GM11168 (cell line): ENCODE results near the gene LGALS3.

Source experiments
- in situ Hi-C: fragments of 300-500 bp; cut with MboI; formaldehyde crosslinking; loops from one replicate; pipeline ENCODE4 v1.12.0; 2022; ENCODE audit warnings: low sequenced_read_pairs; ENCODE audit not compliant: unreplicated experiment

Gene LGALS3

DNA sequence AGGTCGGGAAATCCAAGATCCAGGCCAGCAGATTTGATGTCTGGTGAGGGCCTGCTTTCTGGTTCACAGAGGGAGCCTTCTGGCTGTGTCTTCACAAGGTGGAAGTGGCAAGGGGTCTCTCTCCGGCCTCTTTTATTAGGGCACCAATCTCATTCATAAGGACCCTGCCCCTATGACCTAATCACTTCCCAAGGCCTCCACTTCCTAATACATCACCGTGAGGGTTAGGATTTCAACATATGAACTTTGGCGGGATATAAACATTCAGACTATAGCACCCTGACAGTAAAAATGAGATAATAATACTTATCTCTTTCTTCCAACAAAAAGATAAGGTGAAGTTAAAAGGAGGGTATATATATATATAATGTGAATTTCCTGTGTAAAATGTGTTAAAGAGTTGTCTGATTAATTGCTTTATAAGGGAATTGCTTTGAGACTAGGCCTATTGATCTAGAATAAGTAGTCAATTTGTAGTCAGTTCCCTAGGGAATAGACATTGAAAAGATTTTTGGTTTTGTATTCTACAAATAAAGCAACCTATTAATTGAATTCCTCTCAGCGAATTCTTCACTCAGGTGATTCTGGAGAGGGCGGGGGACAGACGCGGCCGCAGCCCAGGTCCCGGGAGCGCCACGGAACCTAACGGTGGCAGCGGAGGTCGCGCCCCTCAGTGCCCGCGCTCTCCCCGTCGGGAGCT lies 516 bp upstream of the LGALS3 start:
- in situ Hi-C loops, result no loop called here

DNA sequence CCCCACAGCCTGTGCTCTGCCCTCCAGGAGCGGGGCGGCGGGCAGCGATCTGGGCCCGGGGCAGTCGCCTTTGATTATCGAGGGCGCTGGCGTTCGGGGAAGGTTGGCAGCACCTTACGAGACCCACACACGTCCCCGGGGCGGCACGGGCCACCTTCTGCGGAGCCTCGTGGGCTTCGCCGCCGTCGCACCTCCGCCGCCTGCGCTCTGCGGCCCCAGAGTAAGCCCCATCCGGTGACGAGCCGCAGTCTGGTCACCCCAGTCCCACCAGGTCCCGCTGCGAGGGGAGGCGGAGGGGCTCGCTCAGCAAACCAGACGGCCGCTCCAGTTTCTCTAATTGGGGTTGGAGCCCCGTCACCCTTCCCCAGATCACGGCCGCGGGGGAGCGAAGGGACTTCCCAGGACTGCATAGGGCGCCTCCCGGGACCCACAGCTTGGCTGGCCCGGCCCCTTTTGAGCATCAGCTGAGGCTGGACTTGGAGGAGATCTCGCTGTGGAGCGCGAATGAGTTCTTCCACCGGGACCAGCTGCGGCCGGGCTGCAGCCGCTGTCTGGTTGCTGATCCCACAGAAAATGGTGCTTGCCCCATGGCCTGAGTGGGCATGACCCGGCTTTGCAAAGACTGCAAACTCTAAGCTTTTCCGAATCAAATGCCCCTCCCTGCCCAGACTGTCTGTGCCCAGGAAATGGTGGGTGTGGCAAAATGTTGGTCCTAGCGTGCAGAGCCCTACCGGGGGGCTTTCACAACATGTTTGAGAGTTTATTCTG lies 560 bp downstream of the LGALS3 start:
- in situ Hi-C loops, result no loop called here

DNA sequence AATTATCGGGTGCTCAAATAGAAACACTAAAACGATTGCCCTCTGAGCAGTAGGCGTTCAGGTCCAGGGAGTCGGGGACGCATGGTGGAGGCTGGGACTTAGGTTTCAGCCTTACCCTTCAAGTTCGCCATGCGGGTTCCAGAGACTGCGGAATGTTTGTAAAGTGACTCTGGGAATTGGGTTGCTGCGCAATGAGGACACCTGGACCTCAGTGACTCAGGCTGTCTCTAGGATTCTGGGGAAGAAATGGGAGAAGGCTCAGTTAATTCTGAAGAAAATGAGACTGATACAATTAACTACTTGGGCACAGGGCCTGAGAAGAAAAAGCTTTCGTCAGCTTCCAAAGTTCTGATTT lies 1.1 kb downstream of the LGALS3 start:
- in situ Hi-C loops, result no loop called here

DNA sequence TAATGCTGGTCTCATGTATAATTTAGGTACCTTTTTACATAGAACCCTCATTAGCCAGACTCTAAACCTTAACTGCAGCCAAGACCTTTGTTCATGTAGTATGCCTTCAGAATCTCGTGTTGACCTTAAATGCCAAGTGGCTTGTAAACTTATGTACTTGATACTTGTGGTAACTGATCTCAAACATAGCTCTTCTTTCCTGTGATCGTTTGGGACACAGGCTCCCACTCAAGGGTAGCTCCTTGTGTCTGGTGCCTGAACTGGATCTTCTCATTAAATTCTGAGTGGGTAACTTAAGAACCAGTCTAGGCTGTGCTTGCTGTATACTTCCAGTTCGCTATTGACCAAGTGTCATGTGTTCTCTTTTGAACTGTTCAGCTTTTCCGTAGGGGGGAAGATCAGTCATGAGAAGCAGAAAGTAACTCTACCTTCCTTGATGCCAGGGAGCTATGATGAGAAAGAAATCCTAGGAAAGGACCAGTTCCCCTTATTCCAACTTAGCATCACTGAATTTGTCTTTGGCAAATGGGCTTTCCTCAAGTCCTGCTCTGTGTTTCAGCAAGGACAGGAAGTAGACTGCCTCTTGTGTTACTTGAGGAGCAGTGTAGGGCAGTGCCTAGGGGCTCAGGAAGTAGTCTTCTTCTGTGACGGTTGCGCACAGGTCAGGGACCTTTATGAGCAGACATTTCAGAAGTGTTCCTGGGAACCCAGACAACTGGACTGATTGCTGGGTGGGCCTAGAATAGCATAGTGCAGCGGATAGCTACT lies 2.5 kb downstream of the LGALS3 start:
- in situ Hi-C loops, result no loop called here

DNA sequence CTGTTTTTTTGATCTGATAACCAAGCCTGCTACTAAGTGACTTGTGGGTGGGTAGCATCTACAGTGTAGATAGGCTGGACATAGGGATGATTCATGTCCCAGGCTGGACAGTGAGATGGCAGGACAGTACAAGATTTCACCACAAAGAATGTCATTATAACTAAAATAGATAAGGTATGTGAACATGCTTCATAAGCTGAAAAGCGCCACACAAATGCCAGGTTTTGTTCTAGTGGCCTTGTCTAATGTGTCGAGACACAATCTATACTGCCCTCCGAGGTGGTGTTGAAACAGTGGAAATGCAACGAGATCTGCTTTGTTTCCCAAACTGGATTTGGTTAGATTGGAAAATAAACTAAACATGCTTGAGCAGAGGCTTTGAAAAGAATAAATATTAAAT lies 4.4 kb downstream of the LGALS3 start:
- in situ Hi-C loops, result no loop called here

DNA sequence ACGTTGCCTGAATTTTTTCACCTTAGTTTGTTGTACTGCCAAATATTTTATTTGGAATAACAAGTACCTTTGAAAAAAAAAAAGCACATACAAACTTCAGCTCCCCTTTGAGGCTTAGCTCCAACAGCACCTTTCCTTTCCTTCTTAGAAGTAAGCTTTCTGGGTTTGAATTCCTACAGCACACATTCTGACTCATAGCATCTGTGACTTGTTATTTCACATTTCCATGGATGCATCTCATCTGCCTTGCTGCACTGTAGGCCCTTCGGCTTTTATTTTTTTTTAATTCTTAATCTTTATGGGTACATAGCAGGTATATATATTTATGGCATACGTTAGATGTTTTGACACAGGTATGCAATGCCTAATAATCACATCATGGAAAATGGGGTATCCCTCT lies 7.2 kb downstream of the LGALS3 start:
- in situ Hi-C loops, result no loop called here

DNA sequence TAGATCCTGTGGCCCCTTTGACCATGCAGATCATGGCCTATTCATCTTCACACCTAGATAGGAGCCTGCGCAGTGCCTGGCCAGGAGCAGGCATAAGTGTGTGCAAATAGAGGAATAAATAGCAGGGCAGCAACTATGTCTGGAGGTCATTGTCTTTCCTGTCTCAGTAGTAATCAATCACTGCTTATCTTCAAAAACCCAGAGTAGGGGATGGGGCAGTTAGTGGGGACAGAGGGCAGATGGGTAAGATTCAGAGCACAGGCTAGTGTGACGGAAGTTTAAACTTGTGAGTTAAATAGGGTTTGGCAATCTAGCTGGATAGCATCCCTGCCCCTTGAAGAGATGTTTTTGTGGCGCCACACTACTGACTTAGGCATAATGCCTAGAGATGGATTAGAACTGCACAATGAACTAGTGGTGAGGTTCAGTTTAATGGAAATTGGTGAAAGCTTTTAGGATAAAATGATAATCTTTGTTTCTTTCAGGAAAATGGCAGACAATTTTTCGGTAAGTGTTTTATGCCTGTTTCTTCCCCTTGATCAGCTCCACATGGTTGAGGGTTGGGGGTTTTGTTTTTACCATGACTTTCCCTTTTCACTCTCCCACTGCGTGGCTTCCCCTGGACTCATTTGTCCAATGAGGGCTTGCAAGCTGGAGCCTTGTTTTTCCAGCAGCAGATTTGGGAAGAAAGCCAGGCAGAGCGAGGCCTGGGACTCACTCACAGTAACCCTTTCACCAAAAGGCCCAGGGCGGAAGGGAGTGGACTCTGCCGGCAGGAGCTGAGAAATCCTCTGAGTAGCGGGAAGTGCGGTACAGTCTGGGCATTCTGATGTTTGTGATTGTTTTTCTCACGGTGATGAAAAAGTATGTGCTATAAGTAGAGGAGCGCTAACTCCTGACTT lies 8.1 kb downstream of the LGALS3 start:
- in situ Hi-C loops, result no loop called here

DNA sequence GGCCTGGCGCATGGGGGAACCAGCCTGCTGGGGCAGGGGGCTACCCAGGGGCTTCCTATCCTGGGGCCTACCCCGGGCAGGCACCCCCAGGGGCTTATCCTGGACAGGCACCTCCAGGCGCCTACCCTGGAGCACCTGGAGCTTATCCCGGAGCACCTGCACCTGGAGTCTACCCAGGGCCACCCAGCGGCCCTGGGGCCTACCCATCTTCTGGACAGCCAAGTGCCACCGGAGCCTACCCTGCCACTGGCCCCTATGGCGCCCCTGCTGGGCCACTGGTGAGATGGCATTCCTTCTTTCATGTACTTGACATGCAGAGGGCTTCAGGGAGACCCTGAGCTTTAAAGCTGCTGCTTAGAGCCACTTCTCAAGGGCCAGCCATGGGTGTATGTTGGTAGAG lies 9.0 kb downstream of the LGALS3 start:
- in situ Hi-C loops, result no loop called here

DNA sequence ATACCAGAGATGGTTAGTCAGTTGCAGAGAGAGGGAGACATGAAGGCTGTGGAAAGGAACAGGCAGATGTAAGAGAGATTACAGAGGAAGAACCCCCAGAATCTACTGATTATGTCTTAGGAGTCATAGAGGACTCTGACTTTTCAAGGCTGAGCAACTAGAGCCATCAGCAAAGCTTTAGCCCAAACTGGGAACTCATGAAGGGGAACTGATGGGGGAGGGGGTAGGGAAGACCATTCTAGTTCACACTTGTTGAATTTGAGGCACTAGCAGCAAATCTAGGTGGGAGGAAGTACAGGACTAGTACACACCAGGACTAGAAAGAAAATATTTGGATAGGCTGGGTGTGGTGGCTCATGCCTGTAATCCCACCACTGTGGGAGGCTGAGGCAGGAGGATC lies 10.1 kb downstream of the LGALS3 start:
- in situ Hi-C loops, result no loop called here

DNA sequence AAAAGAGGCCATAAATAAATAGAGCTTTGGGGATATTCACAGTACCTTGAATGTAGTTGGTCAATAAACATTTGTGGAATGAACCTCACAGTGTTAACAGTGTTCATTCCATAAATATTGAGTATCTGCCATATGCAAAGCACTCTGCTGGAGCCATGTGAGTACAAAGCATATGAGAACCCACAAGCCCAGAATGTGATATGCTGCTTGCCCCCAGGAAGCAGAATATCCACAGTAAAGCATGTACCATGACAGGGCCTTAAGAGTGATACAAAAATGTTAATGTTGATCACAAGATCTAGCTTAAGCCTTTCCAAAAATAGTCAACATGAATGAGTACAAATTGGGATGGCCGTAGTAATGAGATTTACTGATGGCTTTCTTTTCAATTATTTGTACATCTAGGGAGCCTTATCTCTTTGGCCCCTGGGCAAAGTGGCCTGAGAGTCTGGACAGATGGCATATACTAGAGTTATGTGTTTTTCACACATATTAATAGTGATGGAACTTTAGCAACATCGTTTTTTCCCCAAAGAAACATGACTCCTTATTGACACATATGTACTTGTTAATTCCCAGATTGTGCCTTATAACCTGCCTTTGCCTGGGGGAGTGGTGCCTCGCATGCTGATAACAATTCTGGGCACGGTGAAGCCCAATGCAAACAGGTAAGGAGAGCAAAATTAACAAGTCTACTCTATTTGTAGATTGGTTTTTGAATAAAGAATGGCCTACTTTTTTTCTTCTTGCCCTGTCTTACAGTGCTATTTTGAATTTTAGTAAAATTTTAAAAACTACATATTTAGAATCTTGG lies 10.9 kb downstream of the LGALS3 start:
- in situ Hi-C loops, result no loop called here

DNA sequence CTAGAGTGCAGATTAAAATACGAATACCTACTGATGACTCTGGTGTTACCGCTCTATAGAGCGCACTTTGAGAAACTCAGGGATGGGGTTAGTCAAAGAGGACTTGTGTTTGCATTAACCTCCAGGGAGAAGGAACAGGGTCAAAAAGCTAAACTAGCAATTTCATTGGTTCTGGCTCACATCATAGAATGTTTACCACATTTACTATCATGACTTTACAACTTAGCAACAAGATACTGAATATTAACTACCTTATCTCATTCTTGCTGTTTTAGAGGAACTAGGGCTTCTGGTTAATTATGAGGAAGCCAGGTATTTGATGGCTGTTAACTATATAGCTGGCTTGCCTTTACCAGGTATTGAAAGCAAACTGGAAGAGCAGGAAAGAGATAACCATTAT lies 12.8 kb downstream of the LGALS3 start:
- in situ Hi-C loops, result no loop called here

DNA sequence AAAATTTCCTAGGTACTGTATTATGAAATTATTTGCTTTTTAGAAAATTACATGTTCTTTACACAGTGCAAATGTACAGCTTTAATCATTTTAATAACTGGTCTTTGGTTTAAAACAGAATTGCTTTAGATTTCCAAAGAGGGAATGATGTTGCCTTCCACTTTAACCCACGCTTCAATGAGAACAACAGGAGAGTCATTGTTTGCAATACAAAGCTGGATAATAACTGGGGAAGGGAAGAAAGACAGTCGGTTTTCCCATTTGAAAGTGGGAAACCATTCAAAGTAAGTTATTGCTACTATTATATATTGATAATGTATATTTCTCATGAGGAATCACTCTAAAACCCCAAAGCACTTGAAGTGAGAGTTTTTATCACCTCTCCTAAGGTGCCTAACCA lies 13.4 kb downstream of the LGALS3 start:
- in situ Hi-C loops, result no loop called here

DNA sequence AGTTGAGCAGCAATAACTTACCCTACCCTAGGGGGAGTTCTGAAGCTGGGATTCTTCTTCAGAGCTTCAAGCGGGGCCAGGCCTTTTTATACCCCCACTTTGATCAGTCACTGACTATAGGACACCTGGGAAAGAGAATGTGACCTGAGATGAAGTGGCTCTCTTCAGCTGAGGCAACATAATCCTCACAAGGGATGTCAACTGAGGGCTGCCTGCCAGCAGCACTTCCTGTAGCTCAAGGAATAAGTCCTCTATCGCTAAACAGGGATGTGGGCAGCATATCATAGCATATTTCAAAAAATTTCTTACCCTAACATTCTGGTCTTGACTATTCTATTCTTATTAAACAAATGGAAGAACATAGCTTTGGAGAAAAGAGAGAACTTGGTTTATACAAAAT lies 17.4 kb downstream of the LGALS3 start:
- in situ Hi-C loops, result no loop called here

DNA sequence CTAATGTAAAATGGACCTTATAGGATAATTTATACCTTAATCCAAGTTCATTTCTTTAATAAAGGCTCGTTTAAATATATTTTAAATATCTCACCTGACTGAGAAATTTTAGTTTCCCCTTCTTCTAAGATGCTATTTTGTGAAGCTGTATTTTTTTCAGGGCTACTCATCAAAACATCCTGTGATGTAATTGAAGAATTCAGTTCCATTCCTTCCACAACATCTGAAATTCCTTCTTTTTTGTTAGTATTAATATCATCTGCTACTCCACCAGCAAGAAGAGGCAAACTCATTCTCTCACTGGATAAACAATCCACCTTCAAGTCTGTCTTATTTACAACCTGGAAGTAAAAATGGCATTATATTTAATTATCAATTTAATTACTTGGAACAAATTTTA lies 22.5 kb downstream of the LGALS3 start:
- in situ Hi-C loops, result no loop called here

DNA sequence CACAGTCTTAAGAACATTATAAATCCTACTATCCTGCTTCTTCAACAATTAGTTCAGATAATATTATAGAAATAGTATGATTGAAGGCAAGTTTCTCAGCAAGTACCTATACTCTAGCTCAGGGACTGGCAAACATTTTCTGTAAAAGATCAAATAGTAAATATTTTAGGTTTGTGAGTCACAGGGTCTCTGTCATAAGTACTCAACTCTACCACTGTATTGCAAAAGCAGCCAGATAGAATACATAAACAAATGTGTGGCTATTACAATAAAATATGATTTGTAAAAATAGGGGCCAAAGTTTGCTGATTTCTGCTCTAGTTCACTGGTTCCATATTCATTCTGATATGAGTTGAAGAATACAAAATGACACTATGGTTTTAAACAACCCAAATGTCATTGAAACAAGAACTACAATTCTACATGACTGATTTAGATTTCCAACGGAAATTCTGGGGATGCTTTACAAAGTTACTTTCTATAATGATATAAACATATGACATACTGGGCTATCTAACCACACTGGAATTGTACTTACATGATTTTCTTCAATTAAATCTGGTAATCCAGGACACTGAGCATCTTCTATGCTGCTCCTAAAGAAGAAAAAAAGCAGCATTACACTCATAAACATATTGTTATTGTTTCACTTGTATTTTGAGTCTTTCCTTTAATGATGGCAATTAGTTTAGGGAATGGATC lies 23.2 kb downstream of the LGALS3 start:
- in situ Hi-C loops, result no loop called here

DNA sequence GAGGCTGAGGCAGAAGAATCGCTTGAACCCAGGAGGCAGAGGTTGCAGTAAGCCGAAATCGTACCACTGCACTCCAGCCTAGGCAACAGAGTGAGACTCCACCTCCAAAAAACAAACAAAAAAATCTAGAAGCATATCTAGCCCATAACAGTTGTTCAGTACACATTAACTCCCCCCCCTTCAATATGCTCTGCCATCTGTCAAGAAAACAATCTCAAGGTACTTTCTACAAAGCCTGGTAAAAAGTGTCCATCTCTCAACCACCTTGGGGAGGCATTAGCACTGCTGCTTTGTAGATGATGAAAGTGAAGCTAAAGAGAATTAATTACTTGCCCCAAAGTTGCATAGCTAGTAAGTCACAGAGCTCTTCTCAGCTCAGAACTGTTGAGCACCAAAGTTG lies 24.9 kb downstream of the LGALS3 start:
- in situ Hi-C loops, result no loop called here

DNA sequence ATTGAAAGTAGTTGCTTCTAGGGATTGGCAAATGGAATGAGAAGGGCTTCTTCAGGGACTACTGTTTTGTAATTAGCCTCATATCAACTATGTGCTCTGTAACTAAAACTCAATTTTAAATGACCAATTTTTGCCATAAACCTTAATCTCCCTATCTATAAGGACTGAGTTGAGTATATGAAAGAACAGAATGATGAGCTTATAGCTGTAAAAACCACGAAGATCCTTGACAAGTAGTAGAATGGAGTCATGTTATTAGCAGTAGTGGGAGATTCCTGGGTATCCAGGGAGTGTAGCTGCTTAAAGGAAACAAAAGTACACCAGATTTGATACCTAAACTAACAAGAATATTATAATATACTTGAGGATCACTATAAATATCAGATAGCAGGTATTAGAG lies 28.0 kb downstream of the LGALS3 start:
- in situ Hi-C loops, result no loop called here

DNA sequence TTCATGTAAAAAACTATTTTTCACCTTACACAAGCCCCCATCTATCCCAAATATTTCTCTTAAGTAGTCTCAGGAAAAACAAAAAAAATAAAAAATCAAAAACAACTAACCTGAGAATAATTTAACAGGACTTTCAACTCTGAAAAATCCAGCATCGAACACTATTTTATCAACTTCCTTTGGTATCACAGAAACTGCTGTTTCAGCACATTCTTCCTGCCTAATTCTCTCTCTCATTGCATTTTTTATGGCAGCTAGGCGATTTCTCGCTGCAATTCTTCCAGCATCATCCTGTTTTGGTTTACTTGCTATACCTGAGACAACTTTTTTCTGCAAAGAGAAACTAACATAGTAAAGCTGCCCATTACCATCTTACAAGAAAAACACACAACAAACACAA lies 29.4 kb downstream of the LGALS3 start:
- in situ Hi-C loops, result no loop called here

DNA sequence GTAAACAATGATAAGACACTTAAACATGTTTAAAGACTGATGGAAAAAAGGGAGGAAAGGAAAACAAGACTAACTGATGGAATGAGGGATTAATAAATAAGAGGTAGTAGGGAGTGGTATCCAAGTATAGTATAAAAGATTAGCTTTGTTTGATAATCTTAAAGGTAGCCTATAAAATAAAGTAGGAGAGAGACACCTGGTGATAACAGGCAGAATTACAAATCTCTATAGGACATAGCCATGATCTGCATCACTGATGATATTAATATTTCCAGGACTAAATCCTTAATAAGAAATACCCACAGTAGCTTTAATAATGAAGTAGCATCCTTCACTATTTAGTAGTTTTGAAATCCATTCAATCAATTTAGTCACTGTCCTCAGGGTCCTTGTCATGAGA lies 31.9 kb downstream of the LGALS3 start:
- in situ Hi-C loops, result no loop called here
